NT2/D1 (cell line): ENCODE results near the gene N4BP2L1.

Experiments
- DNase-seq: peaks from one replicate; pipeline ENCODE4 v3.0.0-alpha.2; 2011; ENCODE audit warnings: low read depth, low spot score
- H3K27me3 ChIP-seq: 2 replicates; pipeline ENCODE4 v1.6.0; 2011; ENCODE audit warnings: mild to moderate bottlenecking; ENCODE audit not compliant: insufficient read length, insufficient read depth
- H3K36me3 ChIP-seq: 2 replicates; pipeline ENCODE4 v1.6.1; 2011; ENCODE audit warnings: mild to moderate bottlenecking, low read length, mixed read lengths; ENCODE audit not compliant: insufficient read depth, insufficient read length
- H3K4me1 ChIP-seq: 2 replicates; pipeline ENCODE4 v1.5.1; 2011; ENCODE audit not compliant: insufficient read depth, insufficient read length
- H3K4me3 ChIP-seq: 2 replicates; pipeline ENCODE4 v1.5.1; 2011; ENCODE audit warnings: low read depth; ENCODE audit not compliant: insufficient read length
- H3K9ac ChIP-seq: 2 replicates; pipeline ENCODE4 v1.6.0; 2011; ENCODE audit warnings: low read depth; ENCODE audit not compliant: insufficient read length
- H3K9me3 ChIP-seq: 2 replicates; pipeline ENCODE4 v1.5.1; 2011; ENCODE audit warnings: mild to moderate bottlenecking, low read length; ENCODE audit not compliant: insufficient read depth
- SUZ12 ChIP-seq: IDR thresholded peaks from 2 replicates; pipeline ENCODE4 v1.6.1; 2011; ENCODE audit not compliant: insufficient read length, insufficient read depth; ENCODE audit errors: extremely low read depth
- YY1 ChIP-seq: IDR thresholded peaks from 2 replicates; pipeline ENCODE4 v1.6.1; 2011; ENCODE audit not compliant: insufficient read length, insufficient read depth
- ZNF274 ChIP-seq: IDR thresholded peaks from 2 replicates; pipeline ENCODE4 v1.6.1; 2011; ENCODE audit warnings: mild to moderate bottlenecking, low read depth, low read length

N4BP2L1 gene

GRCh38 chr13:32425158-32425557 is 2.8 kb downstream of the N4BP2L1 start:
- H3K27me3 ChIP-seq = peaks cover 20% of the 10 kb centered on the region
- no peak overlapping the region for H3K4me3 ChIP-seq
- DNase-seq = no peak
- no peaks in the 10 kb centered on the region for H3K36me3 ChIP-seq
- H3K9ac ChIP-seq = no peak overlapping the region
- TF ChIP-seq YY1 (no peak), SUZ12 (no peak), ZNF274 (no peak)
- H3K9me3 ChIP-seq = no peaks in the 10 kb centered on the region
- H3K4me1 ChIP-seq = no peaks in the 10 kb centered on the region

- Histone ChIP-seq H3K4me1 (no peaks in the 10 kb centered on the region), H3K27me3 (peaks cover 20% of the 10 kb centered on the region), H3K9ac (no peak overlapping the region), H3K36me3 (no peaks in the 10 kb centered on the region), H3K9me3 (peaks cover 6% of the 10 kb centered on the region; the same call in 1 of the 2 replicates), H3K4me3 (no peak overlapping the region)
- no peak for DNase-seq
- TF ChIP-seq ZNF274 = no peak
- TF ChIP-seq YY1 = no peak
- no peak for TF ChIP-seq SUZ12
Measured at GRCh38 chr13:32423592-32423991, 4.3 kb downstream of the N4BP2L1 start.

GRCh38 chr13:32419862-32420261 is 8.1 kb downstream of the N4BP2L1 start:
- no peaks in the 10 kb centered on the region for H3K27me3 ChIP-seq
- no peak overlapping the region for H3K9ac ChIP-seq
- DNase-seq = no peak
- no peak for TF ChIP-seq ZNF274
- TF ChIP-seq SUZ12 = no peak
- no peak for TF ChIP-seq YY1
- H3K4me3 ChIP-seq = no peak overlapping the region
- H3K4me1 ChIP-seq = no peaks in the 10 kb centered on the region
- no peaks in the 10 kb centered on the region for H3K36me3 ChIP-seq
- H3K9me3 ChIP-seq = peaks cover 13% of the 10 kb centered on the region; the same call in 1 of the 2 replicates

- DNase-seq = no peak
- TF ChIP-seq YY1 = no peak
- no peak for TF ChIP-seq SUZ12
- TF ChIP-seq ZNF274 = no peak
- peaks cover 13% of the 10 kb centered on the region; the same call in 1 of the 2 replicates for H3K9me3 ChIP-seq
Measured at GRCh38 chr13:32417995-32418394, 9.9 kb downstream of the N4BP2L1 start.

DNA sequence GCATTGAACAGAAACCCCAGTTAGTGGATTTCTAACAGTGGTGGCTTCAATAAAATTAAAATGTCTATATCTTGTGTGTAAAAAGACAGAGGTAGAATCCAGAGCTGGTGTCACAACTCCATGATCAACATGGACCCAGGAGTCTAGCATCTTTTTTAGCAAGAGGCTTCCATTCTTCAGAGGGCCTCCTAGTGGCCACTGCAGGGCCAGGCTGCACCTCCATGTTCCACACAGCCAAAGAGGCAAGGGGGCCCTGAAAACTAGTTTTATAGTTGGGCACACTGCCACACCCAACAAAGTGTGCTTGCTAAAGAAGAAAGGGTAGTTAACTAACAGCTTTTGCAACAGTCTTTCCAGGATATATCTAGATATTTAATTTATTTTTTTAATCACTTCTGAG is 12.9 kb downstream of the N4BP2L1 start:
- TF ChIP-seq SUZ12 (no peak), ZNF274 (no peak), YY1 (no peak)
- H3K36me3 ChIP-seq = no peaks in the 10 kb centered on the region
- peaks cover 13% of the 10 kb centered on the region; the same call in 1 of the 2 replicates for H3K9me3 ChIP-seq
- no peaks in the 10 kb centered on the region for H3K4me1 ChIP-seq
- H3K9ac ChIP-seq = no peak overlapping the region
- no peaks in the 10 kb centered on the region for H3K27me3 ChIP-seq
- DNase-seq = no peak
- H3K4me3 ChIP-seq = no peak overlapping the region

More at GRCh38 chr13:32417995-32418394, 9.9 kb downstream of the N4BP2L1 start:
- H3K36me3 ChIP-seq = no peaks in the 10 kb centered on the region
- H3K9ac ChIP-seq = no peak overlapping the region
- H3K27me3 ChIP-seq = no peaks in the 10 kb centered on the region
- H3K4me1 ChIP-seq = no peaks in the 10 kb centered on the region
- H3K4me3 ChIP-seq = no peak overlapping the region

- TF ChIP-seq SUZ12 (no peak), YY1 (no peak), ZNF274 (no peak)
- H3K27me3 ChIP-seq = no peaks in the 10 kb centered on the region
- no peak for DNase-seq
- H3K9me3 ChIP-seq = peaks cover 9% of the 10 kb centered on the region; the same call in 1 of the 2 replicates
- H3K36me3 ChIP-seq = no peaks in the 10 kb centered on the region
- no peak overlapping the region for H3K4me3 ChIP-seq
- no peaks in the 10 kb centered on the region for H3K4me1 ChIP-seq
- no peak overlapping the region for H3K9ac ChIP-seq
Measured at GRCh38 chr13:32414580-32414979, 13.3 kb downstream of the N4BP2L1 start.

GRCh38 chr13:32413284-32413683 is 14.6 kb downstream of the N4BP2L1 start:
- H3K36me3 ChIP-seq = no peaks in the 10 kb centered on the region
- no peak overlapping the region for H3K4me3 ChIP-seq
- TF ChIP-seq ZNF274 = no peak
- TF ChIP-seq SUZ12 = no peak
- TF ChIP-seq YY1 = no peak
- no peak overlapping the region for H3K9ac ChIP-seq
- DNase-seq = no peak
- no peaks in the 10 kb centered on the region for H3K4me1 ChIP-seq
- H3K27me3 ChIP-seq = no peaks in the 10 kb centered on the region
- peaks cover 4% of the 10 kb centered on the region; the same call in 1 of the 2 replicates for H3K9me3 ChIP-seq
